ENCODE data around the gene SGF29. TPM values are rescaled to one million over a fixed set of nuclear protein-coding genes. Genes with fewer than 3 reads are reported as not detected.

Gene SGF29
- total and polyA plus RNA-seq, 8 donors, result 14.2 to 46.6 (median 21.8) TPM

GRCh38 chr16:28572696-28573510 lies 19.2 kb downstream of the SGF29 start:
- Histone ChIP-seq H3K27me3 (no peaks in the 10 kb centered on the region), H3K27ac (no peak overlapping the region), H3K4me1 (no peaks in the 10 kb centered on the region), H3K9me3 (no peaks in the 10 kb centered on the region), H3K36me3 (no peaks in the 10 kb centered on the region), H3K4me3 (no peak overlapping the region)
- peak in 2 of 4 donors; percentile 22 to 66 for ATAC-seq
- no peak for TF ChIP-seq CTCF (IDR thresholded peaks at IDR 0.05)
- intact Hi-C loops (cut with DNase I), result no loop called here
- no peak for FAIRE-seq
- no peak for DNase-seq
- WGBS, 2 donors, result 79 to 81% methylated on average over 15 of the region's 15 CpGs

GRCh38 chr16:28573738-28574718 lies 20.3 kb downstream of the SGF29 start:
- no peak overlapping the region for H3K27ac ChIP-seq
- intact Hi-C loops (cut with DNase I), result no loop called here
- FAIRE-seq (no peak), ATAC-seq (peak in 1 of 4 donors; percentile 26), DNase-seq (no peak)
- H3K4me1 ChIP-seq, result no peaks in the 10 kb centered on the region
- H3K4me3 ChIP-seq, result no peak overlapping the region
- WGBS, 2 donors, result 73 to 83% methylated on average over 17 of the region's 17 CpGs
- H3K36me3 ChIP-seq, result no peaks in the 10 kb centered on the region
- H3K9me3 ChIP-seq, result no peaks in the 10 kb centered on the region
- H3K27me3 ChIP-seq, result no peaks in the 10 kb centered on the region
- TF ChIP-seq CTCF (IDR thresholded peaks at IDR 0.05), result no peak

GRCh38 chr16:28574925-28575324 lies 21.2 kb downstream of the SGF29 start:
- no peak for TF ChIP-seq CTCF (IDR thresholded peaks at IDR 0.05)
- Histone ChIP-seq H3K27ac (no peak overlapping the region), H3K27me3 (no peaks in the 10 kb centered on the region), H3K4me3 (no peak overlapping the region), H3K36me3 (no peaks in the 10 kb centered on the region), H3K4me1 (no peaks in the 10 kb centered on the region), H3K9me3 (no peaks in the 10 kb centered on the region)
- 94 to 95% methylated on average over 2 of the region's 2 CpGs for WGBS, 2 donors
- FAIRE-seq, result no peak
- intact Hi-C loops (cut with DNase I), result no loop called here
- ATAC-seq, result no peak
- no peak for DNase-seq

- Histone ChIP-seq H3K4me1 (no peaks in the 10 kb centered on the region), H3K9me3 (no peaks in the 10 kb centered on the region), H3K27ac (no peak overlapping the region), H3K36me3 (no peaks in the 10 kb centered on the region), H3K27me3 (no peaks in the 10 kb centered on the region), H3K4me3 (no peak overlapping the region)
- 90 to 95% methylated on average over 8 of the region's 8 CpGs for WGBS, 2 donors
- DNase-seq (no peak), ATAC-seq (no peak), FAIRE-seq (no peak)
- no peak for TF ChIP-seq CTCF (IDR thresholded peaks at IDR 0.05)
- intact Hi-C loops (cut with DNase I), result no loop called here
These were observed 21.9 kb downstream of the SGF29 start for GRCh38 chr16:28575446-28576109.

Data from pancreas (tissue), 10 donors.